MCF 10A (cell line): ENCODE measurements around the gene DDX10. TPM values are rescaled to one million over a fixed set of nuclear protein-coding genes. Genes with fewer than 3 reads are reported as not detected.
"Not testable (repeated sequence)": the region's sequence is repeated elsewhere in the genome, so short reads cannot be mapped to it uniquely, and the experiment has no call there.

Experiments used
- BruUV-seq: library from RNA; stranded (reverse); fragments of 400-500 nt; replicated peaks from 2 replicates; lab custom pipeline; 2021; lab: Mats Ljungman, UMichigan
- CTCF ChIA-PET: fragments of 300-600 bp; sonication (Branson Sonifier 250); formaldehyde crosslinking; extraction: SDS; loops from one replicate; lab custom pipeline; 2021; ENCODE audit warnings: antibody characterized with exemption, inconsistent platforms; lab: Yijun Ruan, JAX
- POLR2A ChIA-PET: fragments of 300-600, 350-650 bp; sonication (Branson Sonifier 250); formaldehyde crosslinking; extraction: SDS; loops from one replicate; lab custom pipeline; 2020; ENCODE audit warnings: antibody characterized with exemption, inconsistent platforms; lab: Yijun Ruan, JAX
- DNase-seq: peaks from one replicate; pipeline ENCODE4 v3.0.0-alpha.2; 2018; ENCODE audit not compliant: unreplicated experiment
- H3K27ac Mint-ChIP-seq: one replicate; pipeline ENCODE4 v1.8.0; 2022; ENCODE audit warnings: mild to moderate bottlenecking, low read depth, mixed read lengths; ENCODE audit not compliant: unreplicated experiment
- H3K27me3 Mint-ChIP-seq: one replicate; pipeline ENCODE4 v1.8.0; 2022; ENCODE audit warnings: mixed read lengths; ENCODE audit not compliant: insufficient read depth, unreplicated experiment
- H3K36me3 Mint-ChIP-seq: one replicate; pipeline ENCODE4 v1.8.0; 2022; ENCODE audit warnings: mild to moderate bottlenecking, moderate library complexity, mixed read lengths; ENCODE audit not compliant: insufficient read depth, unreplicated experiment
- H3K4me1 Mint-ChIP-seq: one replicate; pipeline ENCODE4 v1.8.0; 2022; ENCODE audit warnings: mixed read lengths; ENCODE audit not compliant: insufficient read depth, unreplicated experiment
- H3K4me3 Mint-ChIP-seq: one replicate; pipeline ENCODE4 v1.8.0; 2022; ENCODE audit warnings: mild to moderate bottlenecking, moderate library complexity, mixed read lengths; ENCODE audit not compliant: unreplicated experiment
- H3K9me3 Mint-ChIP-seq: one replicate; pipeline ENCODE4 v1.8.0; 2022; ENCODE audit warnings: mixed read lengths; ENCODE audit not compliant: unreplicated experiment
- CTCF ChIP-seq: fragments of 200-600 bp; IDR thresholded peaks from one replicate; pipeline ENCODE4 v1.8.0; 2022; ENCODE audit warnings: antibody characterized with exemption, mild to moderate bottlenecking; ENCODE audit not compliant: unreplicated experiment
- intact Hi-C: fragments of 100-400 bp; cut with micrococcal nuclease; formaldehyde crosslinking; loops from 2 replicates; pipeline ENCODE4 v1.14.1; 2022
- total RNA-seq: library from RNA; stranded (reverse); gene quantifications from 2 replicates; pipeline ENCODE4 v1.2.3, GENCODE V29; 2022

Gene DDX10
- total RNA-seq, 1 experiment from 2014 or later: 113 TPM

DNA sequence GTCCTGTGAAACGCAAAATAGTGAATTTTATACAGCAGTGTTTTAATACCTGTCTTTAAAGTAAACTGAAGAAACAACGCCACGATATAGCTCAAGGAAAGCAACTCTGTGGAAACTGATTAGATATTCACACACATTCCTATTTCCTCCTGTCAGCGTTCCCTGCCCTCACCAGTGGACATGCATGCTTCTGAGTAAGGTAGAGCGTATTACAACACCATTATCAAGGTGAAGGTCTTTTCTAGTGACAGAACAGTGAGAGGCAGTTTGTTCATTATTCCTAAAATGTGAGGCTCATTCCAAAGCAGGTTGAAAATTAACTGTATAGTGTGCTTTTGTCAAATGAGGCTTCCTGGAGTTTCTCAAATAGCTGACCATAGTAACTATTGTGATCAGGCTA, 153.1 kb downstream of the DDX10 start:
- Mint-ChIP-seq H3K27me3 (no peaks in the 10 kb centered on the region), H3K36me3 (no peaks in the 10 kb centered on the region), H3K27ac (no peak overlapping the region), H3K4me1 (peaks cover 13% of the 10 kb centered on the region), H3K4me3 (no peak overlapping the region), H3K9me3 (peaks cover 7% of the 10 kb centered on the region)
- ChIA-PET POLR2A (no interaction called here), CTCF (no interaction called here)
- no TSS peak for BruUV-seq
- intact Hi-C loops: no loop called here
- no peak for TF ChIP-seq CTCF
- no peak for DNase-seq

DNA sequence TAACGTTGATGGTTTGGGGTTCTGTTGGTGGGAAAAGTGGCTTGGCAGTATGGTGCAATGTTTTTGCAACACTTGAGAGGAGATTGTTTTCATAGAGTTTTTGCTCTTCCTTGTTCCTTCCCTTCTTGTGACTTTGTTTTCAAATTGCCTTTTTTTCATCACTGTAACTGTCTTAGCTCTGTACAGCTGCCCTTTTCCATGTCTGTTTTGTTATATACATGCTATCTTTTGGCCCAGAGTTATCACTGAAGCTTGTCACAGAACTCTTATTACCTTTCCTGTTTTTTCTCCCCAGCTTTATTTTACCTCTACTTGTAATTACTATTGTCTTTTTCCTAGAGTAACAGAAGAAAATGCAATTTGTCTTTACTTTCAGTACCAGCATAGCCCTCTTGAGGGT, 154.1 kb downstream of the DDX10 start:
- intact Hi-C loops: no loop called here
- Mint-ChIP-seq H3K4me3 (no peak overlapping the region), H3K4me1 (peaks cover 13% of the 10 kb centered on the region), H3K27ac (no peak overlapping the region), H3K9me3 (peaks cover 7% of the 10 kb centered on the region), H3K36me3 (no peaks in the 10 kb centered on the region), H3K27me3 (no peaks in the 10 kb centered on the region)
- CTCF ChIA-PET: no interaction called here
- POLR2A ChIA-PET: no interaction called here
- no peak for DNase-seq
- no TSS peak for BruUV-seq
- TF ChIP-seq CTCF: no peak

GRCh38 chr11:108819957-108820356, 155.1 kb downstream of the DDX10 start:
- TF ChIP-seq CTCF: no peak
- intact Hi-C loops: no loop called here
- peaks cover 15% of the 10 kb centered on the region for H3K4me1 Mint-ChIP-seq
- H3K4me3 Mint-ChIP-seq: no peak overlapping the region
- CTCF ChIA-PET: no interaction called here
- H3K36me3 Mint-ChIP-seq: no peaks in the 10 kb centered on the region
- H3K27ac Mint-ChIP-seq: no peak overlapping the region
- BruUV-seq: no TSS peak
- H3K9me3 Mint-ChIP-seq: peaks cover 7% of the 10 kb centered on the region
- POLR2A ChIA-PET: interaction anchor here (0.6 kb wide), 1 partner anchor 975 kb away, joined by 5 read pairs; no protein-coding TSS in a partner anchor
- no peak for DNase-seq
- H3K27me3 Mint-ChIP-seq: no peaks in the 10 kb centered on the region

GRCh38 chr11:108823960-108824359, 159.1 kb downstream of the DDX10 start:
- H3K27me3 Mint-ChIP-seq, H3K4me3 Mint-ChIP-seq, CTCF ChIA-PET, H3K27ac Mint-ChIP-seq, intact Hi-C loops, H3K36me3 Mint-ChIP-seq, BruUV-seq, H3K9me3 Mint-ChIP-seq, DNase-seq: not testable (repeated sequence)
- H3K4me1 Mint-ChIP-seq: peaks cover 11% of the 10 kb centered on the region
- POLR2A ChIA-PET: interaction anchor here (0.6 kb wide), 1 partner anchor 1111 kb away, joined by 3 read pairs; no protein-coding TSS in a partner anchor

- Mint-ChIP-seq H3K27me3 (no peaks in the 10 kb centered on the region), H3K9me3 (peaks cover 1% of the 10 kb centered on the region), H3K36me3 (no peaks in the 10 kb centered on the region), H3K4me1 (peaks cover 8% of the 10 kb centered on the region), H3K27ac (no peak overlapping the region), H3K4me3 (no peak overlapping the region)
- ChIA-PET POLR2A (no interaction called here), CTCF (no interaction called here)
- BruUV-seq: no TSS peak
- no peak for DNase-seq
- TF ChIP-seq CTCF: no peak
- intact Hi-C loops: no loop called here
Measured at GRCh38 chr11:108824545-108824944, 159.7 kb downstream of the DDX10 start.
